C4-2B (cell line): ENCODE measurements around the gene ALPG.

Experiments
- ZFX ChIP-seq: fragments of 450-650 bp; IDR thresholded peaks from 2 replicates; pipeline ENCODE4 v1.6.1; 2017
- TF ChIP-seq, protein P1 (sequence below): fragments of 450-650 bp; conservative IDR thresholded peaks from 2 replicates; pipeline ENCODE4 v1.5.1; 2017; ENCODE audit warnings: mild to moderate bottlenecking

DNA sequence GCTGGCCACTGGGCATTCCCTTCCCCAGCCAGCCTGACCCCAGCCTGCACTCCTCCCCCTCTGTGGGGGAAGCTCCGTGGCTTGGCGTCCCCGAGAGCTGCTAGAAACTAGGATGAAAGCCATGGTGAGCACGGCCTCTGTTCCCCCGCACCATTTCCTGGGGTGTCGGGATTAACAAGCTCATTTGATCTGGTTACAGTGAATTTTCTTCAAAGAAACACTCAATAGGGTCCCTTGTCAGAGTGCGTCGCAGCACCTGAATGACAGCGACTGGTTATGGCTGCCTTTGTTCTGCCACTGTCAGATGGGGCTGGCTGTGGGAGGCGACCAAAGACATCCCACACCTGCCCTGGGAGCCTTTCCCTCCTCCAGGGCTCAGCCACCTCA, 41.7 kb downstream of the ALPG start:
- TF ChIP-seq, protein P1, sequence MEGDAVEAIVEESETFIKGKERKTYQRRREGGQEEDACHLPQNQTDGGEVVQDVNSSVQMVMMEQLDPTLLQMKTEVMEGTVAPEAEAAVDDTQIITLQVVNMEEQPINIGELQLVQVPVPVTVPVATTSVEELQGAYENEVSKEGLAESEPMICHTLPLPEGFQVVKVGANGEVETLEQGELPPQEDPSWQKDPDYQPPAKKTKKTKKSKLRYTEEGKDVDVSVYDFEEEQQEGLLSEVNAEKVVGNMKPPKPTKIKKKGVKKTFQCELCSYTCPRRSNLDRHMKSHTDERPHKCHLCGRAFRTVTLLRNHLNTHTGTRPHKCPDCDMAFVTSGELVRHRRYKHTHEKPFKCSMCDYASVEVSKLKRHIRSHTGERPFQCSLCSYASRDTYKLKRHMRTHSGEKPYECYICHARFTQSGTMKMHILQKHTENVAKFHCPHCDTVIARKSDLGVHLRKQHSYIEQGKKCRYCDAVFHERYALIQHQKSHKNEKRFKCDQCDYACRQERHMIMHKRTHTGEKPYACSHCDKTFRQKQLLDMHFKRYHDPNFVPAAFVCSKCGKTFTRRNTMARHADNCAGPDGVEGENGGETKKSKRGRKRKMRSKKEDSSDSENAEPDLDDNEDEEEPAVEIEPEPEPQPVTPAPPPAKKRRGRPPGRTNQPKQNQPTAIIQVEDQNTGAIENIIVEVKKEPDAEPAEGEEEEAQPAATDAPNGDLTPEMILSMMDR, result no peak
- no peak for TF ChIP-seq ZFX
